HG02763 (cell line): ENCODE measurements around the gene RABGAP1L.
"Not testable (repeated sequence)": the region's sequence is repeated elsewhere in the genome, so short reads cannot be mapped to it uniquely, and the experiment has no call there.

Source experiments
- ATAC-seq: cut with Tn5 transposase; IDR thresholded peaks from one replicate; pipeline ENCODE4 v1.9.1; 2021; ENCODE audit warnings: mild to moderate bottlenecking, moderate library complexity; ENCODE audit not compliant: unreplicated experiment

Gene RABGAP1L

DNA sequence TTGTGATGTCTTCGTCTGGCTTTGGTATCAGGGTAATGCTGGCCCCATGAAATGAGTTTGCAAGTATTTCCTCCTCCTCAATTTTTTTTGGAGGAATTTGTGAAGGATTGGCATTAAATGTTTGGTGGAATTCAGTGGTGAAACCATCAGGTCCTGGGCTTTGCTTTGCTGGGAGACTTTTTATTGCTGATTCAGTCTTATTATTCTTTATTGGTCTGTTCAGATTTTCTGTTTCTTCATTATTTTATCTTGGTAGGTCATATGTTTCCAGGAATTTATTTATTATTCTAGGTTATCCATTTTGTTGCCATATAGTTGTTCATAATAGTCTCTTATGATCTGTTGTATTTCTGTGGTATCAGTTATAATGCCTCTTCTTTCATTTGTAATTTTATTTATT lies 126.7 kb downstream of the RABGAP1L start:
- ATAC-seq: no peak

DNA sequence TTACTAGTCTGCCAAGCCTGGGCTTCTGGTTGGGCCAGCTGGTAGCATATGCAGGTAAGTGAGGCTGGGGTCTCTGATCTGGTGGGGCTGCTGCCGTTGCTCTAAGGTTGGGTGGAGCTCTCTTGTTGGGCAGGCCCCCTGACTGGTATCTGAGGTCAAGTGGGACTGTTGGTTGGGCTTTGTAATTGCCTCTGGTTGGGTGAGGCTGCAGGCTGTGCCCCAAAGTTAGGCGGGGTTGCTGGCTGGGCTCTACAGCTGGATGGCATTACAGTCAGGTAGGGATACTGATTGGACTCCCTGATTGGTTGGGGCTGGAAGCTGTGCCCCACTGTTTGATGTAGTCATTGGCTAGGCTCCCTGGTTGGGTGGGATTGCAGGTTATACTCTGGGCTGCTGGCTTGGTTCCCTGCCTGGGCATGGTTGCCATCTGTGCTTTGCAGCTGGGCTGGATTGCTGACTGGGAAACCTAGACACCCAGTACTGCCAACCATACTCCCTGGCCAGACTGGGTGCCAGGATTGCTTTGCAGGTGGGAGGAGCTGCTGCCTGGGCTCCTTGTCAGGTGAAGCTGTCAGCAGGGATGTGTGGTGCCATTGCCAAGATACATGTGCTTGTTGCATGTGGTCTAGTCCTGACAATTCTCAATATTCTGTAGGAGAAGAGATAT lies 130.5 kb downstream of the RABGAP1L start:
- ATAC-seq: no peak

DNA sequence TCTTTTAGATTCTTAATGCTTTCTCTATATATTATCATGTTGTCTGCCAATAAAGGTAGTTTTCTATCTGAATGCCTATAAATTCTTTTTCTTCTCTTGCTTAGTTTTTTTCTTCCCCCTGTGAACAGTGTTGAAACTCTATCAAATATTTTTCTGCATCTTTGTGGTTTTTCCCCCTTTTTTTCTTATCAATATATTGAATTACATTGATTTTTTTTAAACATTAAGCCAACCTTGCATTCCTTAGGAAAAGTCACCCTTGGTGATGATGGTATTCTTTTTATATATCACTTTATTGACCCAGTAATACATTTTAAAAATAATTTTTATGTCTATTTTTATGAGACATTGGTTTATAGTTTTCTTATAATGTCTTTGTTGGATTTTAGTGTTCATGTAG lies 131.7 kb downstream of the RABGAP1L start:
- no peak for ATAC-seq

DNA sequence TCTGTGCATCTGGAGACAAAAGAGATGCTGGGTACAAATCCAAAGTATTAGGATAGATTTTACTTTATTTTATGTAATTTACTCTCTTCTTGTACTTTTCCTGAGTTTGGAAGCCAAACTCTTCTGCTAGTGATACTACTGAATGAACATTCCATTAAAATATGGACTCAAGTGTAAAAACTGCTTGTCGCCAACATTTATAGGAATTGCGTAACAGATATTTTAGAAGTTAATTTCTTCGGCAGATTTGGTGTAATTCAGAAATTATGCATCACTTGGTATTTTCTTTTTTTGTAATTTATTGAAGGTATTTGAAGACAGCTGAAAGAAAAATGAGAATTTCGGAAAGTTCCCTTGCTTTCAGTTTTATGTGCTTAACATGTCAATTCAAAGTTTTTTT lies 137.0 kb downstream of the RABGAP1L start:
- no peak for ATAC-seq

DNA sequence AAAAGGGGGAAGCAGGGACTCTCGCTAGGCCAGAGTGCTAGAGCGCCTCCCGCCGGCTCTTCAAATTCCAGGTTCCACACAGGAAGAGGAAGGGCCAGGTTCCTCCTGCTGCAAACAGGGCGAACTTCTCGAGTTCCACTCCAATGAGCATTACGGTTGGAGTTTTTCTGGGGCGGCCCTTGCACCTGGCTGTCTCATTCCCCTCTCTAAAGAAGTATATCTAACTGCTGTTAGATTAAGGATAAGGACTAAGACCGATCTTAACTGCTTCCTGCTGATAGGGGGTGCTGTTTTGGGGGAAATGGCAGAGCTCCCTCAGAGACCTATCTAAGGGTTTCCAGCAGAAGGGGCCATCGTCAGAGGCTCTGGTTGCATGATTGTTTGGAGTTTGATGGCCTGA lies 138.0 kb downstream of the RABGAP1L start:
- no peak for ATAC-seq

DNA sequence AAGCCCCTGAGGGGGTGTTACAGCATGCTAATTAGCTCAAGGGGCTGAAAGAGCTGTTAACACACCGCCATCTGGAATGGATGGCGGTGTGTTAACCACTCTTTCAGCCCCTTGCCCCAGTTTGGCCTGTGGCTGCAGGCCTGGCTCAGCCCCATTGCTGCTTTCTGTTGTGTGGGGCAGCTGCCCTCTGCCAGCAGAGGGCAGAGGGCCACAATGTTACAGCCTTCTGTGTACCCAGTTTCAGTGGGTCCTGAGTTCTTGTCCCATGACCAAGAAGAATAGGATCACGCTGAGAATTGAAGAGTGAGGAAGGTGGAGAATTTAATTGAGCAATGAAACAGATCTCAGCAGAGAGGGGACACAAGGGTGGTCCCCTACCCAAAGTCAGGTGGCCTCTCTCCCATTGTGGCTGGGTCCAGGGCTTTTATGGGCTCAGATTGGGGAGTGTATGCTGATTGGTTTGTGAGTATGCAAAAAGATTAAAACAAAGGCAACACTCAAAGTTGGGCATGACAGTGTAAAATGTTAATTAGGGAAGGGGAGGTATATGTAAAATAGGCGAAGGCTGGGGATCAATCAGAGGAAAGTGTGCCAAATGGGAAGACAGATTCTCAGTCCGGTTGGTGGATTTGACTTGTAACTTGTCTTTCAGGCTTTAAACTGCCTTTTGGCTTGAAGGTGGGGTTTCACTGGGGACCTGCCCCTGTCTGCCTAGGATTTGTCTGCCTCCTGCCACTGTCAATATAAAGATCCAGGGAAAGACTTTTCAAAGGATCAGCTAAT lies 142.2 kb downstream of the RABGAP1L start:
- no peak for ATAC-seq

DNA sequence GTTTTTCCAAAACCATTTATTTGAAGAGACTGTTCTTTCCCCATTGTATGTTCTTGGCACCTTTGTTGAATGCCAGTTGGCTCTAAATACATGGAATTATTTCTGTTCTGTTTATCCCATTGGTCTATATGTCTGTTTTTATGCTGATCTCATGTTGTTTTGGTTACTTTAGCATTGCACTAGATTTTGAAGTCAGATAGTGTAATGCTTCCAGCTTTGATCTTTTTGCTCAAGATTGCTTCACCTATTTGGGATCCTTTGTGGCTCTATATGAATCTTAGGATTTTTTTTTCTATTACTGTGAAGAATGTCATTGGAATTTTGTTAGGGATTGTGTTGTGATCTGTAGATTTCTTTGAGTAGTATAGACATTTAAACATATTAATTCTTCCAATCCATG lies 149.3 kb downstream of the RABGAP1L start:
- ATAC-seq: no peak

DNA sequence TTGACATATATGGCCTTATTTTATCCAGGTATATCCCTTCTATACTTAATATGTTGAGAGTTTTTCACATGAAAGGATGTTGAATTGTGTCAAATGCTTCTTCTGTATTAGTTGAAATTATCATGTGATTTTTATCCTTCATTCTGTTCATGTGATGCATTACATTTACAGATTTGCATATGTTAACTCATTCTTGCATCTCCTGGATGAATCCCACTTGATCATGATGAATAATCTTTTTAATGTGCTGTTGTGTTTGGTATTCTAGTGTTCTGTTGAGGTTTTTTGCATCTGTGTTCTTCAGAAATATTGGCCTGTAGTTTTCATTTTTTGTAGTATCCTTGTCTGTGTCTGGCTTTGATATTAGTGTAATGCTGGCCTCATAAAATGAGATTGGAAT lies 150.2 kb downstream of the RABGAP1L start:
- no peak for ATAC-seq

DNA sequence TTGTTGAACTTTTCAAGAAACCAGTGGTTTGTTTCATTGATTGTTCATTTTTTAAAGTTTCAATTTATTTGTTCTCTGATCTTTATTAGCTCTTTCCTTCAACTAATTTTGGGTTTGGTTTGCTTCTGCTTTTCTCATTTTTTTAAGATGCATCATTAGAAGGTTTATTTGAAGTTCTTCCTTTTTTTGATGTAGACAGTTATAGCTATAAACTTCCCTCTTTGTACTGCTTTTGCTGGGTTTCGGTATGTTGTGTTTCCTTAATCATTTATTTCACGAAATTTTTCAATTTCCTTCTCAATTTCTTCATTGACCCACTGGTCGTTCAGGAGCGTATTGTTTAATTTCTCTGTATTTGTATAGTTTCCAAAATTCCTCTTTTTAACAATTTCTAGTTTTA lies 155.1 kb downstream of the RABGAP1L start:
- no peak for ATAC-seq

DNA sequence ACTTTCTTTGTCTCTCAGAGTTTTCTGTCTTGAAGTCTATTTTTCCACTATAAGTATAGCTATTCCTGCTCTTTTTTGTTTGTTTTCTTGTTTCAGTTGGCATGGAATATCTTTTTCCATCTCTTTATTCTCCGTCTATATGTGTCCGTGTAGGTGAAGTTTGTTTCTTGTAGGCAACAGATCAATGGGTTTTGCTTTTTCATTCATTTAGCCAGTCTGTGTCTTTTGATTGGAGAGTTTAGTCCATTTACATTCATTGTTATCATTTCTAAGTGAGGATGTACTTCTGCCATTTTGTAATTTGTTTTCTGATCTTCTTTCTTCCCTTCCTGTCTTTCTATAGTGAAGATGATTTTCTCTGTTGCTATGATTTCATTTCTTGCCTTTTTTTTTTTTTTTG lies 155.9 kb downstream of the RABGAP1L start:
- no peak for ATAC-seq

DNA sequence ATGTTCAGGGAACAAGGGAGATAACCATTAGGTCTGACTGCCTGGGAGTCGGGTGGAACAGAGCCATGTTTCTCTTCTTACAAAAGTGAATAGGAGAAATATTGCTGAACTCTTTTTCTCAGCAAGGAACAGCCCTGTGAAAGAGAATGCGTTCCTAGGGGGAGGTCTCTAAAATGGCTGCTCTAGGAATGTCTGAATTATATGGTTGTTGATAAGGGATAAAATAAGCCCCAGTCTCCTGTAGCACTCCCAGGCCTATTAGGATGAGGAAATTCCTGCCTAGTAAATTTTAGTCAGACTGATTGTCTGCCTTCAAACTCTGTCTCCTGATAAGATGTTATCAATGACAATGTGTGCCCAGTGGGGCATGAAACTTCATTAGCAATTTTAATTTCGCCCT lies 161.6 kb downstream of the RABGAP1L start:
- not testable (repeated sequence) for ATAC-seq

DNA sequence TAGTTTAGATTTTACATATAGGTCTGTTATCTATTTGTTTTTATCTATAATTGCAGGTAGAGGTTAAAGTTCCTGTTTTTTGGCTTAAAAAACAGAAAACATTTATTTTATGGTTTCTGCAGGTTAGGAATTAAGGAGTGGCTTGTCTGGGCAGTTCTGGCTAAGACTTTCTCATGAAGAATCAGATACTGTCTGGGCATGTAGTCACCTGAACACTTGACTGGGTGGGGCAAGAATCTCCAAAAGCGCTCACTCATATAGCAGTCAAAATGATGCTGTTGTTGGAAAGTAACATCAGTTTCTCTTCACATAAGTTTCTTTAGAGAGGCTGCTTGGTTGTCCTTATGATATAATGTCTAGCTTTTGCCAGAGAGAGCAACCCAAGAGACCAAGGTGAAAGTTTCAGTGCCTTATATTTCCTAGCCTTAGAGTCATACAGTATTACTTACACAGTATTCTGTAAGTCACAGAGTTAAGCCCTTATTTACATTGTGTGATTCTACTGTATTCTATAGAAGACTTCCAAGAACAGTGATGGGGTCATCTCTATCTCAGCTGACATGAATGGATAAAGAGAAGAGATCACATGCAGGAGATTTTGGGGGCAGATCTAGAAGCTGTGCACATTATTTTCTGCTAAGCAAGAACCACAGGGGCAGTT lies 163.0 kb downstream of the RABGAP1L start:
- no peak for ATAC-seq

DNA sequence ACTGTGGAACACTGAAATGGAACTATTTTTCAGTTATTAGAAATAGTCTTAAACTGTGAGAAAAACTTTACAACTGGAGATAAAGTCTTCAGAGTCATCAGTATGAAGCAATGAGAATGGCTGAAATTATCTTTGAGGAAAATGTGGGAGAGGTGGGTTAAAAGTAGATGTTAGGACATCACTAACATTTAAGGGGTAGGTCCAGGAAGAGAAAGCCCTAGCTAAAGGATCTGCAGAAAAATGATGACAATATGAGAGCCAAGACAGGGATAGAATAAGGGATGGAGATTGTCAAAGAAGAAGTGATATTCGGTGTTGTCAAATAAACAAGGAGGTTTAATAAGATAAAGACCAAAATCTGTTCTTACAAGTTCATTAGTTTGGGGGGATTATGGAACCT lies 165.2 kb downstream of the RABGAP1L start:
- ATAC-seq: no peak

DNA sequence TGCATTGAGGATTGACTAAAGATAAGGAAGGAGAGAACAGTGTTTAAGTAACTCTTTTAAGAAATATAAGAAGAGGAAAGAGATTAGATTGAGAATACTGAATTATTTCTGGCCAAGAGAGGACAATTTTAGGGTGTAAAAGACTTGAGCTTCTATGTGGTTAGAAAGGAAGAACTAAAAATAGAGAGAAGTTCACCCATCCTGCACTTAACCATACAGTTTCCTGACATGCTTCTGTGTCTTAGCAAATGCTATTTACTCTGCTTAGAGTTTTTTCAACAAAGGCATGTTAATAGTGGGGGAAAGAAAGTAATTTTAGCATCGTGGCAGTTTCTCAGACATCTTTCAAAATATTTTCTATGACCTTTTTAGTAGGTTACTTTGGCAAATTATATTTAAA lies 165.6 kb downstream of the RABGAP1L start:
- ATAC-seq: no peak

DNA sequence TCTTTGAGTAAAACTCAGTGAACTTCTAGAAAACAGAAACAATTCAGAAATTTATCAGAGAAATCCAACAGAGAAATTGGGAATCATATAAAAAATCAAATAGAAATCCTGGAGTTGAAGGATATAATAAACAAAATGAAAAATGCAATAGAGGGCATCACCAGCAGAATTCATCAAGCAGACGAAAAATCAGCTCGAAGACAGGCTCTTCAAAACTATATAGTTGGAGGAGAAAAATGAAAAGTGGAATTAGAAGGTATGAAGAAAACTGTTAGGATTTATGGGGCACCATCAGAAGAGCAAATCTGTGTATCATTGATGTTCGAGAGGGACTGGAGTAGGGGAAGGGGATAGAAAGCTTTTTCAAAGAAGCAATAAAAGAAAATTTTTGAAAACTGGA lies 167.0 kb downstream of the RABGAP1L start:
- no peak for ATAC-seq

DNA sequence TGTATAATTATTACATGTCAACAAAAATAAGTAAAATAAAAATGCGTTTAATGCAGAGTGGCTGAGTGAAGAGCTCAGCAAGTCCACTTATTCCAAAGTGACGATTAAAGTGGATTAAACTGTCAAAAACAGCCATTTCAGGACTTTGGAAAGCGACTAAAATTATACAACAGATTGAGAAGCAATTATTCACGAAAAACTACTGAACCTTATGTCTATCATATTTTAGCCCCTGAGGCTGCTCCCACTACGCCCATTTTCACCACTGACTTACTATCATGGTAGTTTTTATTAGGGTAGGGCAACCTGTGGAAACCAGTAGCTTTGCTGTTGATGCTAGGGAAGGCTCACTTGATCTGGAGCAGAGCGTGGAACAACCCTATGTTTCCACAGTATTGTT lies 174.1 kb downstream of the RABGAP1L start:
- no peak for ATAC-seq

DNA sequence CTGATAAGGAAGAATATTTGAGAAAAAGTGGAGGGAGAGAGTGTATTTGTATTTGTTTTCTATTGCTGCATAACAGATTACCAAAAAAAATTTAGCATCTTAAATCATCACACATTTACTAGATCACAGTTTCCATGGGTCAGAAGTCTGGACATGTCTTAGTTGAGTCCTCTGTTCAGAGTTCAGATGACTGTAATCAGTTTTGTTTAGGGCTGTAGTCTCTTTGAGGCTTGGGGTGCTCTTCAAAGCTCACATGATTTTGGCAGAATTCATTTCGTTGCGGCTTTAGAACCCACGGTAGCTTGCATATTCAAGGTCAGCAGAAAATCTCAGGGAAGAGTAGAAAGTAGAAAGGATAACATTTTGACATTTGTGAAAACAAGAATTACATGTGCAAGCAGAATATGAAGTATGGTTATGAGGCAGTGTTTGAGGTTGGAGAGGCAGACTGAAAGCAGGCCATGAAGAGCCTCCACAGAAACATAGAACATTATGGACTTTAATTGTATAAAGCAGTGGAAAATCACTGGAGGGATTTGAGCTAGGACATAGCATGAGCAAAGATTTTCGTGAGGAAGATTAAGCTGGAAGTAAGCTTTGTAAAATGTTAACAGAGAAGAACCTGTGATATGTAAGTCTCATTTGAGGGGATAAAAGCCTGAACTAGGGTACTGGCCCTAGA lies 177.8 kb downstream of the RABGAP1L start:
- no peak for ATAC-seq

DNA sequence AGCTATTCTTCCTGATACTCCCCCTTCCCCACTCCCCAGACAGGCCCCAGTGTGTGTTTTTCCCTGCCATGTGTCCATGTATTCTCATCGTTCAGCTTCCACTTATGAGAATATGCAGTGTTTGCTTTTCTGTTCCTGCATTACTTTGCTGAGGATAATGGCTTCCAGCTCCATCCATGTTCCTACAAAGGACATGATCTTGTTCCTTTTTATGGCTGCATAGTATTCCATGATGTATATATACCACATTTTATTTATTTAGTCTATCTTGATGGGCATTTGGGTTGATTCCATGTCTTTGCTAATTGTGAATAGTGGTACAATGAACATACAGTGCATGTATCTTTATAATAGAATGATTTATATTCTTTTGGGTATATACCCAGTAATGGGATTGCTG lies 181.1 kb downstream of the RABGAP1L start:
- ATAC-seq: not testable (repeated sequence)

DNA sequence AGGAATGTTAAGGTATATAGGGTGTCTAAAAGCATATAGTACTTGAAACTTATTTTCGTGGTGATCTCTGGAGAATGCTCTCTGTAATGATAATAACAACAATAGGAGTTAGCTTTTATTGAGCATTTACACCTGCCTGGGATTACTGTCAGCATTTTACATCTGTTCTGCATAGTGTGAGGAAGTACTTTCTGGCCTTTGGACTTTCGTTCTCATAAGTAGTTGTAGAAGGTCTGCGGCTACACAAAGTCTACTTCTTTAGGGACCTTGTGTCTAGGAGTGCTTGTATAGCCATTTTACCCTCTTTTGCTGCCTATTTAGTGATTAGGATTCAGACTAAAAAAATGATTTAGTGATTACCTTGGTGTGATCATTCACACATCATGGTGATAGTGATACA lies 184.8 kb downstream of the RABGAP1L start:
- ATAC-seq: no peak

DNA sequence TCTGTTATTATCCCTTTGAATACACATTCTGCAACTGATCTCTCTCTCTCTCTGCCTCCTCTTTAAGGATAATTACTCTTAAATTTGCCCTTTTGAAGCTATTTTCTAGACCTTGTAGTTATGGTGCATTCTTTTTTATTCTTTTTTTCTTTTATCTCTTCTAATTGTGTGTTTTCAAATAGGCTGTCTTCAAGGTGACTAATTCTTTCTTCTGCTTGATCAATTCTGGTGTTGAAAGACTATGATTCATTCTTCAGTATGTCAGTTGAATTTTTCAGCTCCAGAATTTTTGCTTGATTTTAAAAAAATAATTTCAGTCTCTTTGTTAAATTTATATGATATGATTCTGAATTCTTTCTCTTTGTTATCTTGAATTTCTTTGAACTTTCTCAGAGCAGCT lies 192.8 kb downstream of the RABGAP1L start:
- ATAC-seq: no peak

DNA sequence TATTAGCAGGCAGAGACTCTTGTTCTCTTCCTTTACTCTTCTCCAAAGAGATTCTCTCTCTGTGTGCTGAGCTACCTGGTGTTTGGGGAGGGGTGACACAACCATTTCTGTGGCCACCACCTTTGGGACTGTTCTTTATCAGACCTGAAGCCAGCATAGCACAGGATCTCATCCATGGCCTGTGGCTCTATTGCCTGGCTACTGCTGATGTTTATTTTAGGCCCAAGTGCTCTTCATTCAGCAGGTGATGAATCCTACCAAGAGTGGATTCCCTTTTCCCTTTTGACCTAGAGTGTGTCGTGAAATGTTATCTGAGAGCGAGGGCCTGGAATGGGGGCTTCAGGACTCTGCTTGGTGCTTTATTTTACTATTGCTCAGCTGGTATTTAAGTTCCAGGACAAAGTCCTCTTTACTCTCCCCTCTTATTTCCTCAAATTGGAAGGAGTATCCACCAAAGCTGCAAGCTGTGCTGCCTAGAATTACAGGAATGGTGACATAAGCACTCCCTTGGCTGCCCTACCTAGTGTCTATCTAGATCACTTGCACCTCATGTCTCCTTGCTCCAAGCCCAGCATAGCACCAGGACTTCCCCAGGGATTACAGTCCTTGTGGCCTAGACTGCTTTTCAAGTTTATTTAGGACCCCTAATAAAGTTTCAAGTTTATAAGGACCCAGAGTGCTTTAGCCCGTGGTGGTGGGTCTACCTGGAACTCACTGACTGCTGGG lies 193.7 kb downstream of the RABGAP1L start:
- no peak for ATAC-seq
